ENCODE data around the gene GJC2. TPM values are rescaled to one million over a fixed set of nuclear protein-coding genes. Genes with fewer than 3 reads are reported as not detected.
A peak's percentile ranks its signal among the peaks of the same experiment; 100 is the strongest.

Gene GJC2
- total and polyA plus RNA-seq, 10 of the 15 experiments (the other 5 are each of a cell fraction or from before 2014, with no cell fraction given) = 0.04 to 0.44 (median 0.07) TPM; not detected in 4

GRCh38 chr1:228165372-228166169 is 15.8 kb downstream of the GJC2 start, which contains the start of gene IBA57 (continued):
- TF ChIP-seq NFYA (IDR thresholded peaks at IDR 0.05; ENCODE audit: borderline replicate concordance, low read depth, low read length) (no peak), NFXL1 (IDR thresholded peaks at IDR 0.05; ENCODE audit: borderline replicate concordance) (peak; percentile 82; the same call in 1 of the 2 replicates), JUND (IDR thresholded peaks at IDR 0.05; ENCODE audit: low read depth, low read length) (peak; percentile 96), ZSCAN29 (IDR thresholded peaks at IDR 0.05) (peak; percentile 77; the same call in 1 of the 2 replicates), ZNF622 (IDR thresholded peaks at IDR 0.05) (no peak; the same call in 1 of the 2 replicates), ETV6 (conservative IDR thresholded peaks at IDR 0.05 in 1 of 2, IDR thresholded peaks at IDR 0.05 in 1 of 2; ENCODE audit: borderline replicate concordance in 1 of 2, low read depth in 1 of 2) (0 out of 4 replicates have a peak, but pooled peaks have one; percentile 24 to 50), SMAD1 (IDR thresholded peaks at IDR 0.05; ENCODE audit: low read depth, partially characterized antibody) (no peak), KDM1A (IDR thresholded peaks at IDR 0.05; ENCODE audit: borderline replicate concordance) (no peak), BMI1 (IDR thresholded peaks at IDR 0.05; ENCODE audit: borderline replicate concordance) (no peak), SREBF2 (IDR thresholded peaks at IDR 0.05; ENCODE audit: low read length) (0 out of 2 replicates have a peak, but pooled peaks have one; percentile 9), DPF2 (IDR thresholded peaks at IDR 0.05) (peak; percentile 90), SP1 (IDR thresholded peaks at IDR 0.05; ENCODE audit: low read depth, low read length) (peak; percentile 75), RUNX3 (IDR thresholded peaks at IDR 0.05; ENCODE audit: low read length) (0 out of 2 replicates have a peak, but pooled peaks have one; percentile 35), RAD51 (IDR thresholded peaks at IDR 0.05) (no peak), YBX1 (IDR thresholded peaks at IDR 0.05) (no peak), TBL1XR1 (IDR thresholded peaks at IDR 0.05; ENCODE audit: low read depth, low read length) (peak; percentile 25), ZNF24 (IDR thresholded peaks at IDR 0.05) (peak; percentile 80), CHD1 (IDR thresholded peaks at IDR 0.05; ENCODE audit: low read depth, low read length) (peak; percentile 45; the same call in 1 of the 2 replicates), RCOR1 (conservative IDR thresholded peaks at IDR 0.05; ENCODE audit: low read depth, low read length) (no peak), CBX5 (IDR thresholded peaks at IDR 0.05; ENCODE audit: low read depth) (no peak), MYB (IDR thresholded peaks at IDR 0.05; ENCODE audit: borderline replicate concordance, low read depth, low read length) (no peak), ZNF207 (IDR thresholded peaks at IDR 0.05; ENCODE audit: borderline replicate concordance) (peak; percentile 100), MAX (IDR thresholded peaks at IDR 0.05; ENCODE audit: low read depth, low read length) (peak; percentile 84), CEBPB (IDR thresholded peaks at IDR 0.05; ENCODE audit: borderline replicate concordance in 1 of 2, low read depth in 2 of 2, low read length in 2 of 2) (no peak), RELA (IDR thresholded peaks at IDR 0.05; ENCODE audit: borderline replicate concordance, partially characterized antibody) (peak; percentile 89), WRNIP1 (IDR thresholded peaks at IDR 0.05; ENCODE audit: borderline replicate concordance, low read depth, low read length) (no peak), HDAC6 (IDR thresholded peaks at IDR 0.05; ENCODE audit: unreplicated experiment) (peak; percentile 88), ZBED1 (IDR thresholded peaks at IDR 0.05; ENCODE audit: borderline replicate concordance) (0 out of 2 replicates have a peak, but pooled peaks have one; percentile 23)
- TF ChIP-seq, protein P1, sequence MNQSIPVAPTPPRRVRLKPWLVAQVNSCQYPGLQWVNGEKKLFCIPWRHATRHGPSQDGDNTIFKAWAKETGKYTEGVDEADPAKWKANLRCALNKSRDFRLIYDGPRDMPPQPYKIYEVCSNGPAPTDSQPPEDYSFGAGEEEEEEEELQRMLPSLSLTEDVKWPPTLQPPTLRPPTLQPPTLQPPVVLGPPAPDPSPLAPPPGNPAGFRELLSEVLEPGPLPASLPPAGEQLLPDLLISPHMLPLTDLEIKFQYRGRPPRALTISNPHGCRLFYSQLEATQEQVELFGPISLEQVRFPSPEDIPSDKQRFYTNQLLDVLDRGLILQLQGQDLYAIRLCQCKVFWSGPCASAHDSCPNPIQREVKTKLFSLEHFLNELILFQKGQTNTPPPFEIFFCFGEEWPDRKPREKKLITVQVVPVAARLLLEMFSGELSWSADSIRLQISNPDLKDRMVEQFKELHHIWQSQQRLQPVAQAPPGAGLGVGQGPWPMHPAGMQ (IDR thresholded peaks at IDR 0.05; ENCODE audit: borderline replicate concordance) = no peak
- TF ChIP-seq, protein P2, sequence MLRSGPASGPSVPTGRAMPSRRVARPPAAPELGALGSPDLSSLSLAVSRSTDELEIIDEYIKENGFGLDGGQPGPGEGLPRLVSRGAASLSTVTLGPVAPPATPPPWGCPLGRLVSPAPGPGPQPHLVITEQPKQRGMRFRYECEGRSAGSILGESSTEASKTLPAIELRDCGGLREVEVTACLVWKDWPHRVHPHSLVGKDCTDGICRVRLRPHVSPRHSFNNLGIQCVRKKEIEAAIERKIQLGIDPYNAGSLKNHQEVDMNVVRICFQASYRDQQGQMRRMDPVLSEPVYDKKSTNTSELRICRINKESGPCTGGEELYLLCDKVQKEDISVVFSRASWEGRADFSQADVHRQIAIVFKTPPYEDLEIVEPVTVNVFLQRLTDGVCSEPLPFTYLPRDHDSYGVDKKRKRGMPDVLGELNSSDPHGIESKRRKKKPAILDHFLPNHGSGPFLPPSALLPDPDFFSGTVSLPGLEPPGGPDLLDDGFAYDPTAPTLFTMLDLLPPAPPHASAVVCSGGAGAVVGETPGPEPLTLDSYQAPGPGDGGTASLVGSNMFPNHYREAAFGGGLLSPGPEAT (IDR thresholded peaks at IDR 0.05; ENCODE audit: low read depth) = 0 out of 2 replicates have a peak, but pooled peaks have one; percentile 14
